ENCODE measurements around the gene RANBP17.

Gene RANBP17

DNA sequence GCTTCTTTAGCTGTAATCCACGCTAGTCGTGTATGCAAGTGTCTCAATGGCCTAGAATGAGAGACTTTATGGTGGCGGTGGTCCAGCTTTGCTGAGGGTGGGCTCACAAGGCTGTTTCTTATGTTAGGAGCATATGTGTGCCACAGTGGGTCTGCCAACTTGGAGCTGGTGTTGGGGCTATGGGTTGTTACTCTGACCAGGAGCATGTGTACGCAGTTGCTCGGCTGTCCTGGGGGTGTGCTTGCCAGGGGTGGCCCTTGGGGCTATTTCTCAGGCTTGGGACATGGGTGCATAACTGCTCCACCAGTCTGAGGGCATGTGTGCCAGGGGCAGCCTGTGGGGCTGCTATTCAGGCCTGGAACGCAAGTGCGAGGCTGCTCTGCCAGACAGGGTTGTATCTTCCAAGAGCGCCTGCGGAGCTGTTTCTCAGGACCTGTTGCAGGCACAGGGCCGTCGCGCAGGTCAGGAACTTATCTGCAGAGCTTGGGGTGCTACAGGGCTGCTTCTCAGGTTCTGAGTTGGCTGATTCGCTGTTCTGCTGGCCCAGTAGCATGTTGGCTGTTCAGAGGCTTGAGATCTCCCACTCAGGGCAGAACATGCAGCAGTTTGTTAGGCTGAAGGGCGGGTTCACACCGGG is 259.3 kb downstream of the RANBP17 start:
- no peak for TF ChIP-seq EZH2phosphoT487 (IDR thresholded peaks at IDR 0.05; ENCODE audit: low read length)
- no peak for TF ChIP-seq EZH2 (optimal IDR thresholded peaks at IDR 0.05; ENCODE audit: low read depth, low read length)
- TF ChIP-seq, protein P1, sequence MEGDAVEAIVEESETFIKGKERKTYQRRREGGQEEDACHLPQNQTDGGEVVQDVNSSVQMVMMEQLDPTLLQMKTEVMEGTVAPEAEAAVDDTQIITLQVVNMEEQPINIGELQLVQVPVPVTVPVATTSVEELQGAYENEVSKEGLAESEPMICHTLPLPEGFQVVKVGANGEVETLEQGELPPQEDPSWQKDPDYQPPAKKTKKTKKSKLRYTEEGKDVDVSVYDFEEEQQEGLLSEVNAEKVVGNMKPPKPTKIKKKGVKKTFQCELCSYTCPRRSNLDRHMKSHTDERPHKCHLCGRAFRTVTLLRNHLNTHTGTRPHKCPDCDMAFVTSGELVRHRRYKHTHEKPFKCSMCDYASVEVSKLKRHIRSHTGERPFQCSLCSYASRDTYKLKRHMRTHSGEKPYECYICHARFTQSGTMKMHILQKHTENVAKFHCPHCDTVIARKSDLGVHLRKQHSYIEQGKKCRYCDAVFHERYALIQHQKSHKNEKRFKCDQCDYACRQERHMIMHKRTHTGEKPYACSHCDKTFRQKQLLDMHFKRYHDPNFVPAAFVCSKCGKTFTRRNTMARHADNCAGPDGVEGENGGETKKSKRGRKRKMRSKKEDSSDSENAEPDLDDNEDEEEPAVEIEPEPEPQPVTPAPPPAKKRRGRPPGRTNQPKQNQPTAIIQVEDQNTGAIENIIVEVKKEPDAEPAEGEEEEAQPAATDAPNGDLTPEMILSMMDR (IDR thresholded peaks at IDR 0.05; ENCODE audit: low read length), result no peak
- no peak overlapping the region for H2AFZ ChIP-seq (ENCODE audit: low read length)
- H3F3A ChIP-seq (ENCODE audit: insufficient read depth, low read length), result no peaks in the 10 kb centered on the region
- H3K9ac ChIP-seq (ENCODE audit: low read length), result no peak overlapping the region
- H3K27ac ChIP-seq (ENCODE audit: low read length), result no peak overlapping the region
- H3K4me3 ChIP-seq (ENCODE audit: low read length), result no peak overlapping the region
- H4K20me1 ChIP-seq (ENCODE audit: insufficient read depth, low read length), result no peaks in the 10 kb centered on the region
- no peak for DNase-seq
- H3K4me1 ChIP-seq (ENCODE audit: low read length), result 0 out of 2 replicates have a peak, but pooled peaks cover 3% of the 10 kb centered on the region
- H3K27me3 ChIP-seq (replicated peaks; ENCODE audit: insufficient read depth, low read length), result no peaks in the 10 kb centered on the region
- no peaks in the 10 kb centered on the region for H3K9me2 ChIP-seq (replicated peaks; ENCODE audit: insufficient read depth, low read length)
- H3K9me3 ChIP-seq (replicated peaks; ENCODE audit: insufficient read depth, low read length), result no peaks in the 10 kb centered on the region
- no peaks in the 10 kb centered on the region for H3K36me3 ChIP-seq (replicated peaks; ENCODE audit: insufficient read depth, low read length)
- H3K79me2 ChIP-seq (ENCODE audit: low read length), result no peaks in the 10 kb centered on the region
- no peak overlapping the region for H3K4me2 ChIP-seq (ENCODE audit: low read depth, low read length)

GRCh38 chr5:171121638-171122037 is 259.8 kb downstream of the RANBP17 start:
- DNase-seq, result no peak
- no peaks in the 10 kb centered on the region for H3K9me3 ChIP-seq (replicated peaks; ENCODE audit: insufficient read depth, low read length)
- H3K9me2 ChIP-seq (replicated peaks; ENCODE audit: insufficient read depth, low read length), result no peaks in the 10 kb centered on the region
- no peak overlapping the region for H3K4me2 ChIP-seq (ENCODE audit: low read depth, low read length)
- no peak overlapping the region for H3K9ac ChIP-seq (ENCODE audit: low read length)
- H3K27me3 ChIP-seq (replicated peaks; ENCODE audit: insufficient read depth, low read length), result no peaks in the 10 kb centered on the region
- no peaks in the 10 kb centered on the region for H4K20me1 ChIP-seq (ENCODE audit: insufficient read depth, low read length)
- 0 out of 2 replicates have a peak, but pooled peaks cover 3% of the 10 kb centered on the region for H3K4me1 ChIP-seq (ENCODE audit: low read length)
- H3K36me3 ChIP-seq (replicated peaks; ENCODE audit: insufficient read depth, low read length), result no peaks in the 10 kb centered on the region
- H2AFZ ChIP-seq (ENCODE audit: low read length), result no peak overlapping the region
- TF ChIP-seq EZH2 (optimal IDR thresholded peaks at IDR 0.05; ENCODE audit: low read depth, low read length) (no peak), EZH2phosphoT487 (IDR thresholded peaks at IDR 0.05; ENCODE audit: low read length) (no peak)
- TF ChIP-seq, protein P1 (IDR thresholded peaks at IDR 0.05; ENCODE audit: low read length), result no peak
- no peaks in the 10 kb centered on the region for H3F3A ChIP-seq (ENCODE audit: insufficient read depth, low read length)
- no peaks in the 10 kb centered on the region for H3K79me2 ChIP-seq (ENCODE audit: low read length)
- H3K4me3 ChIP-seq (ENCODE audit: low read length), result no peak overlapping the region
- H3K27ac ChIP-seq (ENCODE audit: low read length), result no peak overlapping the region

GRCh38 chr5:171122372-171122771 is 260.6 kb downstream of the RANBP17 start:
- H3K4me2 ChIP-seq (ENCODE audit: low read depth, low read length), result no peak overlapping the region
- H3K27ac ChIP-seq (ENCODE audit: low read length), result no peak overlapping the region
- H3K79me2 ChIP-seq (ENCODE audit: low read length), result no peaks in the 10 kb centered on the region
- H3F3A ChIP-seq (ENCODE audit: insufficient read depth, low read length), result no peaks in the 10 kb centered on the region
- H2AFZ ChIP-seq (ENCODE audit: low read length), result no peak overlapping the region
- no peaks in the 10 kb centered on the region for H3K27me3 ChIP-seq (replicated peaks; ENCODE audit: insufficient read depth, low read length)
- no peak for TF ChIP-seq EZH2 (optimal IDR thresholded peaks at IDR 0.05; ENCODE audit: low read depth, low read length)
- TF ChIP-seq, protein P1 (IDR thresholded peaks at IDR 0.05; ENCODE audit: low read length), result no peak
- TF ChIP-seq EZH2phosphoT487 (IDR thresholded peaks at IDR 0.05; ENCODE audit: low read length), result no peak
- H3K9me2 ChIP-seq (replicated peaks; ENCODE audit: insufficient read depth, low read length), result no peaks in the 10 kb centered on the region
- H3K36me3 ChIP-seq (replicated peaks; ENCODE audit: insufficient read depth, low read length), result no peaks in the 10 kb centered on the region
- H3K4me1 ChIP-seq (ENCODE audit: low read length), result no peaks in the 10 kb centered on the region
- no peak overlapping the region for H3K4me3 ChIP-seq (ENCODE audit: low read length)
- no peaks in the 10 kb centered on the region for H3K9me3 ChIP-seq (replicated peaks; ENCODE audit: insufficient read depth, low read length)
- H3K9ac ChIP-seq (ENCODE audit: low read length), result no peak overlapping the region
- no peak for DNase-seq
- H4K20me1 ChIP-seq (ENCODE audit: insufficient read depth, low read length), result no peaks in the 10 kb centered on the region

Measured in MM.1S (cell line).